KMS-11 (cell line): ENCODE measurements around the gene BRAP.

Experiments used
- H2AFZ ChIP-seq: fragments of 200-600 bp; sonication (generic); 2 replicates; pipeline ENCODE4 v1.6.1; 2016; ENCODE audit warnings: antibody characterized with exemption, mixed run types, low read depth
- H3K27ac ChIP-seq: fragments of 200-600 bp; sonication (generic); 2 replicates; pipeline ENCODE4 v1.6.1; 2016; ENCODE audit warnings: mild to moderate bottlenecking, mixed run types
- H3K27me3 ChIP-seq: fragments of 200-600 bp; sonication (generic); 2 replicates; pipeline ENCODE4 v1.6.1; 2017; ENCODE audit warnings: mild to moderate bottlenecking, low read depth, mixed run types, moderate library complexity; ENCODE audit not compliant: insufficient read depth
- H3K36me3 ChIP-seq: fragments of 200-600 bp; sonication (generic); 2 replicates; pipeline ENCODE4 v1.6.1; 2017; ENCODE audit warnings: mild to moderate bottlenecking, mixed run types; ENCODE audit not compliant: insufficient read depth
- H3K4me1 ChIP-seq: fragments of 200-600 bp; sonication (generic); 2 replicates; pipeline ENCODE4 v1.6.1; 2016; ENCODE audit warnings: mild to moderate bottlenecking, low read depth, mixed run types; ENCODE audit not compliant: poor library complexity, severe bottlenecking
- H3K4me2 ChIP-seq: fragments of 200-600 bp; sonication (generic); 2 replicates; pipeline ENCODE4 v1.7.0; 2016; ENCODE audit warnings: mild to moderate bottlenecking, mixed run types
- H3K4me3 ChIP-seq: fragments of 200-600 bp; sonication (generic); IDR thresholded peaks from 2 replicates; pipeline ENCODE4 v1.6.1; 2017; ENCODE audit warnings: low read depth, low read length, mixed read lengths; ENCODE audit not compliant: insufficient read depth
- H3K79me2 ChIP-seq: fragments of 200-600 bp; sonication (generic); 2 replicates; pipeline ENCODE4 v1.6.1; 2016; ENCODE audit warnings: low read depth, mixed run types; ENCODE audit not compliant: insufficient read depth
- H3K9ac ChIP-seq: fragments of 200-600 bp; sonication (generic); 2 replicates; pipeline ENCODE4 v1.6.1; 2016; ENCODE audit warnings: mild to moderate bottlenecking, mixed run types
- H4K20me1 ChIP-seq: fragments of 200-600 bp; sonication (generic); 2 replicates; pipeline ENCODE4 v1.6.1; 2016; ENCODE audit warnings: mild to moderate bottlenecking, mixed run types; ENCODE audit not compliant: insufficient read depth
- TF ChIP-seq, protein P1 (sequence below): fragments of 200-600 bp; sonication (generic); conservative IDR thresholded peaks from 2 replicates; pipeline ENCODE4 v1.6.1; 2017; ENCODE audit warnings: low read depth, mild to moderate bottlenecking, antibody characterized with exemption, low read length, moderate library complexity, mixed read lengths

Gene BRAP

DNA sequence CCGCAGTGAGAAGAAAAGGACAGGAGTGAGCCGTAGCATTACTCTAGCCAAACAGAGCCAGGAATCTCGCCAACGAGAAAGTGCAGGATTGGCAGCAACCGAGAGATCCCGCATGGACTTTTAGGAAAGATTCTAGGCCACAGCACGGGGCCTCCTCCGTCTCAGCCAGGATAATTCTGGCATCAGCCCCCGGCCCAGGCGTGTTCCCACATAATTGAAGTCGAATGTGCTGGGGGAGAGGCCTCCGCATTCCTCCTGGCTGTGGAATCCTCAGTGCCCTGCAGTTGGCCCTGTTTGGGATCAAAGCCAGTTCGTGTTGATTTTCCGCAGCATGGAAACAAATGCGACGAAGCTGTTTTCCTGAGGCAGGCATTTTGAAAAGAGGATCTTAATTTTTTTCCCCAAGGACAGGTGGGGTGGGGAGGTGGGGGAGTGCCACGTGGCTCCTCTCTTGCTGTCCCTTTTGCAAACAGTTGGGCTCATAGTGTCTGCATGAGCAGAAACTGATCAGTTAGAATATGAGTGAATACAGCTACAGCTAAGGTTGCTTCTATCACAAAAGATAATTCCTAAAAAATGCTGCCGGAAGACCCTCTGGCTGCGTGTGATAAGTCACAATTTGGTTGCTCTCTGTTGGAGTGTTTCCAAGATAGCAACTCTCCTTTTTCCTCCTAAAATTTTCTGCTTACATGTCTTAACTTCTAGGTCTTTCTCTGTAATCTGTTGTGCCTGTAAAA is 49.4 kb downstream of the BRAP start:
- Histone ChIP-seq H3K4me3 (no peak overlapping the region), H3K4me2 (no peak overlapping the region), H3K27ac (no peak overlapping the region), H3K27me3 (no peaks in the 10 kb centered on the region), H2AFZ (no peak overlapping the region), H3K9ac (no peak overlapping the region), H4K20me1 (no peaks in the 10 kb centered on the region), H3K79me2 (no peaks in the 10 kb centered on the region), H3K4me1 (no peaks in the 10 kb centered on the region), H3K36me3 (no peaks in the 10 kb centered on the region)
- TF ChIP-seq, protein P1, sequence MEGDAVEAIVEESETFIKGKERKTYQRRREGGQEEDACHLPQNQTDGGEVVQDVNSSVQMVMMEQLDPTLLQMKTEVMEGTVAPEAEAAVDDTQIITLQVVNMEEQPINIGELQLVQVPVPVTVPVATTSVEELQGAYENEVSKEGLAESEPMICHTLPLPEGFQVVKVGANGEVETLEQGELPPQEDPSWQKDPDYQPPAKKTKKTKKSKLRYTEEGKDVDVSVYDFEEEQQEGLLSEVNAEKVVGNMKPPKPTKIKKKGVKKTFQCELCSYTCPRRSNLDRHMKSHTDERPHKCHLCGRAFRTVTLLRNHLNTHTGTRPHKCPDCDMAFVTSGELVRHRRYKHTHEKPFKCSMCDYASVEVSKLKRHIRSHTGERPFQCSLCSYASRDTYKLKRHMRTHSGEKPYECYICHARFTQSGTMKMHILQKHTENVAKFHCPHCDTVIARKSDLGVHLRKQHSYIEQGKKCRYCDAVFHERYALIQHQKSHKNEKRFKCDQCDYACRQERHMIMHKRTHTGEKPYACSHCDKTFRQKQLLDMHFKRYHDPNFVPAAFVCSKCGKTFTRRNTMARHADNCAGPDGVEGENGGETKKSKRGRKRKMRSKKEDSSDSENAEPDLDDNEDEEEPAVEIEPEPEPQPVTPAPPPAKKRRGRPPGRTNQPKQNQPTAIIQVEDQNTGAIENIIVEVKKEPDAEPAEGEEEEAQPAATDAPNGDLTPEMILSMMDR = no peak

DNA sequence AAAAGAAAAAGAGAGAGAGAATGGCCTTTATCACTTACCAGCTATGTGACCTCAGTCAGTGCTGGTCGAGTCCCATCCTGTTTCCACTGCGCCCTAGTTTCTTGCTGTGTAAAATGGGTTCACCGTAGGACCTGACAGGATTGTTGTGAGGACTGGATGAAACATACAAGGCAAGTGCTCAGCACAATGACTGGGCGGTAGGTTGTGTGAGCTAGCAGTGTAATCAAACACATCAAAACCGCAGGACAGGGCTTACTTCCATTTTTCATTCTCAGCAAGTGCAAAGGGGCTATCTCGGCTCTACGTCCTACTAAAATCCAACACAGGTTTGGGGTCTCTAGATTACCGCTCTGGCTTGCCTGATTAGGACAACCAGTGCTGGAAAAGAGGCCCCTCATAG is 50.2 kb downstream of the BRAP start:
- H3K36me3 ChIP-seq = no peaks in the 10 kb centered on the region
- H3K27ac ChIP-seq = no peak overlapping the region
- no peaks in the 10 kb centered on the region for H3K27me3 ChIP-seq
- TF ChIP-seq, protein P1 = no peak
- no peak overlapping the region for H2AFZ ChIP-seq
- no peak overlapping the region for H3K9ac ChIP-seq
- no peak overlapping the region for H3K4me2 ChIP-seq
- H3K4me3 ChIP-seq = no peak overlapping the region
- no peaks in the 10 kb centered on the region for H3K4me1 ChIP-seq
- no peaks in the 10 kb centered on the region for H4K20me1 ChIP-seq
- H3K79me2 ChIP-seq = no peaks in the 10 kb centered on the region

DNA sequence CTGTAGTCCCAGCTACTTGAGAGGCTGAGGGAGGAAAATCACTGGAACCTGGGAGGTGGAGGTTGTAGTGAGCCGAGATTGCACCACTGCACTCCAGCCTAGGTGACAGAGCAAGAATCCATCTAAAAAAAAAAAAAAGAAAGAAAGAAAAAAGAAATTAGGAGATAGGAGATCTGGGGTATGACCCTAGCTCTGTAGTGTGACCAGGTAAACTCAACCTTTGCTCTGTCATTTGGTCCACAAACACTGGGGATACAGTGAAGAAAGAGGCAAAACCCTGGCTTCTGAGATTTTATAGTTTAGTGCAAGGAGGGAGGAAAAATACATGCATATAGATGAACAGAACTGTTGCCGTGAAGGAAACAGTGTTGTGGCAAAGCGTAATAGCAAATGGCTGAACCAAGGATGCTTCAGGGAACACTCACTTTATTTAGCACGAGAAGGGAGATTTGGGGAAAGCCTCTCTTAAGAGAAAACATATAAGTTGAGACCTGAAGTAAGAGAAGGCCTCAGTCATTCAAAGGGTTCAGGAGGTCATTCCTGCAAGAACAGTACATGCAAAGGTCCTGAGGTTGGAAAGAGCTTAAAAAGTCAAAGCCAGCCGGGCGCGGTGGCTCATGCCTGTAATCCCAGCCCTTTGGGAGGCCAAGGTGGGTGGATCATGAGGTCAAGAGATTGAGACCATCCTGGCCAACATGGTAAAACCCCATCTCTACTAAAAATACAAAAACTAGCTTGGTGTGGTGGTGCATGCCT is 57.1 kb downstream of the BRAP start:
- no peaks in the 10 kb centered on the region for H3K27me3 ChIP-seq
- no peak overlapping the region for H3K4me3 ChIP-seq

DNA sequence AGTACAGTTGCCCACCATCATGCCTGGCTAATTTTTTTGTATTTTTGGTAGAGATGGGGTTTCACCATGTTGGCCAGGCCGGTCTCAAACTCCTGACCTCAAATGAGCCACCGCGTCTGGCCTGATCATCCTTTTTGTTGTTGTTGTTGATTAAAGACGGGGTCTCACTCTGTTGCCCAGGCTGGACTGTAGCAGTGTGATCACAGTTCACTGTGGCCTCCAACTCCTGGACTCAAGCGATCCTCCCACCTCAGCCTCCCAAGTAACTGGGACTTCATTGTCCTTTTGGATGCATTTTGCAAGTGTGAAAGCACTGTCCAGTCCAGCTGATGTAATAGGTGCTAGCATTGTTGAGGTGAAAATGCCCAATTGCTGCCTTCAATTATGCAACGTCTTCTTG is 59.5 kb downstream of the BRAP start:
- Histone ChIP-seq H3K27ac (no peak overlapping the region), H2AFZ (no peak overlapping the region), H3K79me2 (no peaks in the 10 kb centered on the region), H3K4me2 (no peak overlapping the region), H3K9ac (no peak overlapping the region), H3K27me3 (no peaks in the 10 kb centered on the region), H3K4me3 (no peak overlapping the region), H4K20me1 (no peaks in the 10 kb centered on the region), H3K4me1 (no peaks in the 10 kb centered on the region), H3K36me3 (no peaks in the 10 kb centered on the region)
- TF ChIP-seq, protein P1 = no peak

More for the DNA sequence above, 57.1 kb downstream of the BRAP start:
- H3K9ac ChIP-seq = no peak overlapping the region
- H3K36me3 ChIP-seq = no peaks in the 10 kb centered on the region
- no peaks in the 10 kb centered on the region for H3K4me1 ChIP-seq
- H3K4me2 ChIP-seq = no peak overlapping the region
- H2AFZ ChIP-seq = no peak overlapping the region
- no peaks in the 10 kb centered on the region for H4K20me1 ChIP-seq
- TF ChIP-seq, protein P1 = no peak
- H3K27ac ChIP-seq = no peak overlapping the region
- H3K79me2 ChIP-seq = no peaks in the 10 kb centered on the region
